Stimulated activated CD4-positive, alpha-beta T cell treated with anti-CD3 and anti-CD28 coated beads, Interleukin-1b, Interleukin-23, amount 100 ng/mL, for 4 hours (primary cell): Measurements from ENCODE around the gene CLDND2.
"Not testable (repeated sequence)": the region's sequence is repeated elsewhere in the genome, so short reads cannot be mapped to it uniquely, and the experiment has no call there.

Source experiments
- DNase-seq, 2 donors: peaks; one replicate each; pipeline ENCODE4 v3.0.0-alpha.2; 2020; ENCODE audit warnings: low read depth in 2 of 2

Gene CLDND2, protein sequence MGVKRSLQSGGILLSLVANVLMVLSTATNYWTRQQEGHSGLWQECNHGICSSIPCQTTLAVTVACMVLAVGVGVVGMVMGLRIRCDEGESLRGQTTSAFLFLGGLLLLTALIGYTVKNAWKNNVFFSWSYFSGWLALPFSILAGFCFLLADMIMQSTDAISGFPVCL

GRCh38 chr19:51368366-51369282 lies at the start of gene CLDND2:
Gene CLDND2, minus strand, starts transcription at chr19:51369003. Its CDS starts 426 bp downstream, at chr19:51368577.
- no peak for DNase-seq

DNA sequence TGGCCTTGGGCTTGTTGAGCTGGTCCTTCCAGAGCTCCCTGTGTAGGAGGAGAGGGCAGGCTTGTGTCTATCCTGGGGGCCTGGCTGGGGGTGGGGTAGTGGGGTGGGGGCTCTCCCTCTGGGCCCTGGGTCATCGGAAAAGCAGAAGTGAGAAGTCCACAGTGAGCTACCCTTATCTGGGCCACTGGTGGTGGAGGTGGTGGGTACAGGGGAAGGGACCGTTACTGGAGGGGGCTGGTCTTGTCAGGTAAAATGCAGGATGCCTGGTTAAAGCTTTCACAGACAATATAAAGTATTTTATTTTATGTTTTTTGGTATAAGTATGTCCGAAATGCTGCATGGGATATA lies 49.0 kb upstream of the CLDND2 start:
- DNase-seq = no peak

DNA sequence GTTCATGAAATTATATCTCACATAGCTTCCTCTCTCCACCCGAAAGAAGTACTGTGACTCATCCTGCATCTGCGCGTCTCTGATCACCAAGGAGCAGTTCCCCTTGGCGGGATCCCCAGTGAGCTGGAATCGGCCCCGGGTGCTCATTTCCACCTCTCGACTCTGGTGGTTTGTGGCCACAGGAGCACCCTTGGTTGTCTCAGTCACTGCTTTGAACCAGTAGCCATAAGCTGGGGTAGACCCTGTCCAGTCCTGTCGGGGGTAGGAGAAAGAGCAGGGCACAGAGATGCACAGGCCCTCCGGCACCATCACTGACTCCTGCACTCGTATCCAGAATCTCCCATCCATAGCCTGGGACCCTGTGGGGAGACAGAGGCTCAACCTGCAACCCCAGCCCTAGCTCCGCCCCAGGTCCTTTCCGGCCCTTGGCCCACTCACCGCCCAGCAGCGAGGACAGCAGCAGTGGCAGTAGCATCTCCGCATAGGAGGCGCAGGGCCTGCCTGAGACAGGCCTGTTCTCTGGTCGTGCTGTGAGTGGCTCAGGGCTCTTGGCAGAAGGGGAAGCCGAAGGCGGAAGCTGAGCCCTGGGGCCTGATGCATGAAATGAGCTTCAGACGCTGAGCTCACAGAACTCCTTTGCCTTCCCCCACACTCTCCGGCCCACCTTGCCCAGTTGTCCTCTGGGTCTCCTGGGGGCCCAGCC lies 48.5 kb upstream of the CLDND2 start, which contains the start of gene SIGLEC10:
SIGLEC10 (minus strand) TSS at position 536 of the 703 bp plus-strand sequence; CDS start at position 475, 61 bp downstream.
- DNase-seq = no peak

GRCh38 chr19:51416422-51416821 lies 47.6 kb upstream of the CLDND2 start:
- not testable (repeated sequence) for DNase-seq

DNA sequence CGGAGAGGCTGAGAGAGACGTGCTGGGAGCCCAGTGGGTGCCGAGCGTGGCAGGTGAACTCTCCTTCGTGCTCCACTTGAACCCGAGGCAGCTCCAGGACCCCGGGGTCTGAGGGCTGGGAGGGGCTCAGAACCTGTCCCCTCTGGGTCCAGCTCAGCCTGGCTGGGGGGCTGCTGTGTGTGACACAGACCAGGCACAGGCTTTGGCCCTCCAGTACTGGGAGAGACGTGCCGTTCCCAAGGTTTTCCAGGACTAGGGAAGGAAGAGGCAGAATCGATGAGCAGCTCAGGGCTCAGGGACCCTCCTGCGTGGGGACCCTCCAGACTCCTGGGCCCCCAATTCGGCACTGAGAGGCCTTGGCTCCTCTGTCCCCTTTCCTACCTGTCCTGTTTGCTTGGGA lies 46.4 kb upstream of the CLDND2 start:
- DNase-seq = no peak

DNA sequence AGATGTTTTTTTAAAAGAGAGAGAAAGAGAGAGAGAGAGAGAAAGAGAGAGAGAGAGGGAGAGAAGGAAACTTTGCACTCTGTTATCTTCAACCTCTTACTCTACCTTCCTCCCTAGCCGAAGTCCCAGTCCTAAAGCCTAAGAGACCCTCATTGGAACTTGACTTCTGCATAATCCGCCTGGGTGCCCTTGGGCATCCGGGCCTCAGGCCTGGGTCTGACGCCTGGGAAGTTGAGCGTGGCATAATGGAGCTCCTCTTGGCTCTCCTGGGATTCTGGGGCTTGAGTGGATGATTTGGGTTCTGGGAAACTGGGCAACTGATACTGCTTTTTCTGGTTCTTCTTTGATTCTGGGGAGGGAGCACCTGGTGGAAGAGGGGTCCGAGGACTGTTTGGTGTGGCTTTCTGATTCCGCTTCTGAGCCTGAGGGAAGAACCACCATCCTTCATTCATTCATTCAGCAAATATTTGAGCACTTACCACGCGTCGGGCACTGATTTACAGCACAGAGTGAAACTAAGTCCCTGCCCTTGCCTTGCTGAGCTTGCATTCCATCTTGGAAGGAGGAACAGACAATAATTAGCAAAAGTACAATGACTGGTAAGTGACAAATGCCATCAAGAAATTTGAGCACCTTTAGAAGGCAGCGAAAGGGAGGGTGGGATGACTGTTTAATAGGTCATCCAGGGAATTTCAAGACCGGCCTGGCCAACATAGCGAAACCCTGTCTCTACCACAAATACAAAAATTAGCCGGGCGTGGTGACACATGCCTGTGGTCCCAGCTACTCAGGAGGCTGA lies 42.3 kb upstream of the CLDND2 start:
- no peak for DNase-seq

DNA sequence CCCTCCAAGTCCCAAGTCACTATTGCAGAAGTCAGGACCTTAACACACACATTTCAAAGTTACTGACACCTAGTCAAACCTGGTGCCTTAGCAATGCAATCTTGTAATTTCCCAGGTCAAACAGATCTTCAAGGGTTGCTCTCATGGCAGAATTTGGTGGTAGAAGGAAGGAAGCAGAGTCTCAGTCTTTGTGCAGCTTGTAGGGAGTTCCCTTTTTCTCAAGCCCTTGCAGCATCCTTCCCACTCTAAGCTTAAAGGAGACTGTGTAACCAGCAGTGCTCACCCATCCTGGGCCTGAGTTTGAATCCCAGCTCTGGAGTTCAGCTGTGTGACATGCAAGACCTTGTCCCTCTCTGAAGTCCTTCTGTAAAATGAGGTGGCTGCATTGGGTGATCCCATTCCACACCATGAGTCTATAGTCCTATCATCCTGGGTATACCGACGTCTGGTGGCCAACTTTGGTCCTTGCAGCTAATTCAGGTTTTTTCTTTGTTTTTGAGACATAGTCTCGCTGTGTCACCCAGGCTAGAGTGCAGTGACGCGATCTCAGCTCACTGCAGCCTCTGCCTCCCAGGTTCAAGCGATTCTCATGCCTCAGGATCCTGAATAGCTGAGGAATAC lies 38.8 kb upstream of the CLDND2 start:
- no peak for DNase-seq

DNA sequence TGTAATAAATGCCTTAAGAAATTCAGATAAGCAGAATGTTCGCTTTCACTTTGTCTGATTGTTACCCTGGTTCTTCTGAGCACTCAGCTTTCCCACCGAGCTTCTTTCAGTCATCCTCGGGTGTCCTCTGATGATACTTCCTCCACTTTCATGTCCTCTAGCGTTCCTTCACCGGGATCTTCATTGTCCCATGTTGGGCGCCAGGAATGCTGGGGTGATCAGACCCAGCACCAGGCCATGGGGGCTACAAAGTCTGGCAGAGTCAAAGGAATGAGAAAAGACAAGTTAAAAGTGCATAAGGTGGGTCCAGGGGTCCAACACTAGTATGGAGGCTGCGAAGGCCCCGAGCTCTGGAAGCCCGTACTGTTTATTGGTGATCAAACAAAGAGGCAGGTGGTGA lies 33.3 kb upstream of the CLDND2 start:
- DNase-seq = no peak

- DNase-seq = not testable (repeated sequence)
These were observed 31.1 kb upstream of the CLDND2 start for GRCh38 chr19:51399936-51400335.

GRCh38 chr19:51399231-51399630 lies 30.4 kb upstream of the CLDND2 start:
- DNase-seq = no peak

- DNase-seq = no peak
These were observed 29.4 kb upstream of the CLDND2 start for GRCh38 chr19:51398096-51398704.

DNA sequence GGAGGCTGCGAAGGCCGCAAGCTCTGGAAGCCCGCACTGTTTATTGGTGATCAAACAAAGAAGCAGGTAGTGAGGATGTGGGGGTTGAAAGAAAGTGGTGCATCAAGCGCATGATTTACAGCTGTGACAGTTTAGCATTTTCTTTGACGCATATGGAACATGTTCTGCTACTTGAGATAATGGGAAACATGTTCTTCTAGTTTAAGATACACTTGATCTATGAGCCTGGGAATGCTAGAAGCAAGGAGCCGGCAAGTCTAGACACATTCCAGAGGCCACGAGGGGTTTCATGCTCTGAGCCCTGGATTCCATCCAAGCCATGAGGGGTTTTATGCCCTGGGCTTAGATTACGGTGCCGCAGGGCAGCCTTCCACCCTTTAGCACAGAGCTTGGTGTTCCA lies 28.6 kb upstream of the CLDND2 start:
- DNase-seq = not testable (repeated sequence)

- DNase-seq = no peak
These were observed 27.4 kb upstream of the CLDND2 start for GRCh38 chr19:51396175-51396574.

DNA sequence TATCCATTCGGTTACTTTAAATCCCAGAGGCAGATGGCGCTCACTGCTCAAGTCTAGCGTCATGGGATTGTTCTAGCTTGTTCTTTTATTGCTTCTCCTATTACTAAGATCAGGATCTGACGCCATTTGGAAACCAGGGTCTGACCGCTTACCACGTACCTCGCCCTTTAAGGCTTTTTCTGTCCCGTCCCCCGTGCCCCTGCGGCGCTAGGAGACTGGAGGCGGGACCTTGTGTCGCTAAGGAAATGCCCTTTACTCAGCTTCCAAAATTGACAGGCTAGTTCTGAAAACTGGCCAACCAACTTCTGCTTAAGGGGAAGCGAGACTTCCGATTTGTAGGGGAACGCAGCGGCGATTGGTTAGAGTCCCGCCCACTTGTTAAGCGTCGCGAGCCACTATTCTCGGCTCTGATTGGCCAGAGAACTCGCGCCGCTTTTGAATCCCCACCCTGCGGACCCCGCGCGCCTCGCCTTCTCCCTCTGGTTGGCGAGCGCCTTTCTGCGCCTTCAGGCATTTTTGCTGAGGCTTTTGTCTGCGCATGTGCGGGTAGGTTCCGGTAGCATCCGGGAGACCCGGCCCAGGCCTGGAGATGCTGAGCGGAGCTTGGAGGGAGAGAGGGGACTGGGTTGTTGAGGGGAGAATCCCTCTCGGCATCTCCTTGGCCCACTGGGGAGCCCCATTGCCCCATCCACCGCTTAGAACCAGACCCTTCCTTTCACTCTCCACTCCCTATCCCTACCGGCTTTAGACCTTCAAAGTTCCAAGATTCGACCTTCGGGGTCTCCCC lies 25.4 kb upstream of the CLDND2 start:
- peak; percentile 74 to 76 for DNase-seq

- DNase-seq = no peak
These were observed 23.9 kb upstream of the CLDND2 start for GRCh38 chr19:51392701-51393100.

DNA sequence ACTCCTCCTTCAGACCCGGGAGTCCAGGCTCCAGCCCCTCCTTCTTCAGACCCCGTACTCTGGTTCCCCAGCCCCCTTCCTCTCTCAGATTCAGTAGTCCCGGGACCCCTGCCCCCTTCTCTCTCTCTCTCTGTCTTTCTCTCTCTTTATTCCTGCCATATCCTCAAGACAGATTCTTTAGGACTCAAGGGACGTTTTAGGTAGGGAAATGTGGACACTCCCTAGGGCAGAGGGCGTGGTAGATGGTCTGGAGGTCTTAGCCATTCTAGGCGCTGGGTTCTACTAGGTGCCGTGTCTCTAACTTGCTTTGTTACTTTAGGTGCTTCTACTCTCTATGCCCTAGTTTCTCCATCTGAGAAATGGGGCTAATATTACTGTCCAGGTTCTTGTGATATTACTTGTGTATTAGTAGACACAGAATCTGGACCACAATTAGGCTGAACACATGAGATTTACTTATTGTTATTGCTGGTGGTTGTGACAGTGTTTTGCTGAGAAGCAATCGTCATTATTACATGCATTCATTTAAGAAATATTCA lies 22.3 kb upstream of the CLDND2 start:
- DNase-seq = no peak

DNA sequence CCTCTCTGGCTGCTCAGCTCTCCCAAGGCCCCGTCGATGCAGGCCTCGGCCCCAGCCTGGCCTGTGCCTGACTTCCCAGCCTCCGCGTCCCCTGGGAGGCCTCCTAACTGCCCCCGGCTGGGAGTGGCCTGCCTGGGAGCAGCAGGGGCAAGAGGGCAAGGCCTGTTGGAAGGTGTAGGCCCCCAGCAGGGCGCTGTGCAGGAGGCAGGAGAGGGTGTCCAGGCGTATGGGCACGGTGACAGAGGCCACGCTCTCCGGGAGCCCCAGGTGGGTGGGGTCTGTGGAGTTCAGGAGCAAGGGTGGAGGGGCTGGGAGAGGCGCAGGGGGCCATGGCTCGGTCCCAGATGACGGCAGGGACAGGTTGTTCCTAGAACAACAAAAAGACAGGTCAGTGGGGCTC lies 20.3 kb upstream of the CLDND2 start:
- no peak for DNase-seq

GRCh38 chr19:51387924-51388389 lies 19.2 kb upstream of the CLDND2 start, which contains the start of gene LIM2:
Gene LIM2, minus strand, starts transcription at chr19:51387974. Its CDS starts 531 bp downstream, at chr19:51387443.
- DNase-seq = no peak

GRCh38 chr19:51386882-51387520 lies 18.2 kb upstream of the CLDND2 start:
- no peak for DNase-seq
